Measurements from ENCODE around the gene KIAA0825. TPM values are rescaled to one million over a fixed set of nuclear protein-coding genes. Genes with fewer than 3 reads are reported as not detected.
A peak's percentile ranks its signal among the peaks of the same experiment; 100 is the strongest.

The KIAA0825 gene
- total RNA-seq, 1 donor from 2014 or later, result 2.0 TPM

- TF ChIP-seq CTCF (IDR thresholded peaks at IDR 0.05; ENCODE audit: unreplicated experiment), result no peak
- Mint-ChIP-seq H3K27me3 (ENCODE audit: unreplicated experiment) (no peaks in the 10 kb centered on the region), H3K9me3 (ENCODE audit: unreplicated experiment) (peaks cover 8% of the 10 kb centered on the region), H3K4me3 (ENCODE audit: unreplicated experiment) (no peak overlapping the region), H3K36me3 (ENCODE audit: low read depth, unreplicated experiment) (peaks cover 4% of the 10 kb centered on the region), H3K4me1 (ENCODE audit: unreplicated experiment) (no peaks in the 10 kb centered on the region), H3K27ac (ENCODE audit: unreplicated experiment) (no peak overlapping the region)
- no peak for DNase-seq (ENCODE audit: low spot score)
Measured at GRCh38 chr5:94113087-94113486, 505.3 kb downstream of the KIAA0825 start.

DNA sequence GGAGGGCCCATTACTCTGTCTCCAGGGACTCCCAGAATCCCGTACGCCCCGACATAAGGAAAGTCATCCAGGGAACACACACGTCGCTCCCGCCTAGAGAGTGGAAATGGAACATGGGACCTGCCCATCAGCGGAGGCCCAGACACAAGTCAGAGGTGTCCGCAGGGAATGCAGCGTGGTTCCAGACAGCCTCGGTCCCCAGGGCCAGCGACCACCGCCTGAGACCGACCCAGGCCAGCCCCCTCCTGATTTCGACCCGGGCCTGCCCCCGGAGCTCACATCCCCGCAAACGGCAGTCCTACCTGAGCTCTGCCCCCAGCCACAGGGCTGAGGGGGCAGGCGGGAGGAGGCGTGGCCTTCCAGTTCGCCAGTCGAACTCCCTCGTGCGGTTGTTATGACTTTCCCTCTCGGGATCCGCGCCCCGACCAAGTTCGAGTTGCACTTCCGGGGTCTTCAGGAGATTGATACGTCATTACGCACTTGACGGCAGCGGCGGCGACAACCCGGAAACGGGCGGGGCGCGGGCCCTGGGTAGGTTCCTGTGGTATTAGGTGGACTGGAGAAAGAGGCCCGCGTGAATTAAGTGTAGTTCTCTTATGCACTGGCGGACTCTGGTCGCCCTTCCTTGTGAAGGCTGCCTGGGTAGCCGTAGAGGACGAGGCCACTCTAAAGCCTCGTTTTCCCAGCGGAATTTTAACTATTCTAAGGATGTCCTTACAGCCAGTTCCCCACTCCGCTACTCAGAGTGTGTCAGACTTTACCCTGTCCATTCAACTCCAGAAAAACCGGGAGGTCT is 507.0 kb downstream of the KIAA0825 start:
- Mint-ChIP-seq H3K36me3 (ENCODE audit: low read depth, unreplicated experiment) (peaks cover 4% of the 10 kb centered on the region), H3K4me3 (ENCODE audit: unreplicated experiment) (peak overlapping the region; percentile 94), H3K9me3 (ENCODE audit: unreplicated experiment) (peaks cover 8% of the 10 kb centered on the region), H3K27ac (ENCODE audit: unreplicated experiment) (peak overlapping the region; percentile 76), H3K4me1 (ENCODE audit: unreplicated experiment) (no peaks in the 10 kb centered on the region), H3K27me3 (ENCODE audit: unreplicated experiment) (no peaks in the 10 kb centered on the region)
- no peak for TF ChIP-seq CTCF (IDR thresholded peaks at IDR 0.05; ENCODE audit: unreplicated experiment)
- DNase-seq (ENCODE audit: low spot score), result peak; percentile 77

- peaks cover 2% of the 10 kb centered on the region for H3K27me3 Mint-ChIP-seq (ENCODE audit: unreplicated experiment)
- no peaks in the 10 kb centered on the region for H3K9me3 Mint-ChIP-seq (ENCODE audit: unreplicated experiment)
- H3K4me1 Mint-ChIP-seq (ENCODE audit: unreplicated experiment), result no peaks in the 10 kb centered on the region
- H3K36me3 Mint-ChIP-seq (ENCODE audit: low read depth, unreplicated experiment), result no peaks in the 10 kb centered on the region
- H3K4me3 Mint-ChIP-seq (ENCODE audit: unreplicated experiment), result no peak overlapping the region
- no peak overlapping the region for H3K27ac Mint-ChIP-seq (ENCODE audit: unreplicated experiment)
- DNase-seq (ENCODE audit: low spot score), result no peak
- no peak for TF ChIP-seq CTCF (IDR thresholded peaks at IDR 0.05; ENCODE audit: unreplicated experiment)
Measured at GRCh38 chr5:94103514-94104245, 514.7 kb downstream of the KIAA0825 start.

Other genes starting within 250 kb of the KIAA0825 start
- 4.6 TPM for gene SLF1, start 65 bp upstream of the KIAA0825 start, total RNA-seq (ENCODE audit: unreplicated experiment)